Natural killer cell (primary cell): ENCODE data around the gene LRIG1. TPM values are rescaled to one million over a fixed set of nuclear protein-coding genes. Genes with fewer than 3 reads are reported as not detected.

Experiments
- ATAC-seq, 3 donors: fragments of 150-1000 bp in 2 of 3; fragments of 200-7000 bp in 1 of 3; cut with Tn5 transposase; 1 replicate in 1 of 3; 2 replicates in 2 of 3; pipeline ENCODE4 v1.10.0; 2021; ENCODE audit warnings: mild to moderate bottlenecking in 2 of 3, moderate library complexity in 2 of 3
- DNase-seq, 2 donors: peaks; one replicate each; pipeline versions ENCODE4 v3.0.0 to v3.0.0-alpha.2; 2013 to 2021; ENCODE audit warnings: mixed read lengths in 1 of 2
- H3K27ac ChIP-seq: one replicate; pipeline ENCODE4 v1.5.1; 2013; ENCODE audit warnings: mild to moderate bottlenecking, low read length
- H3K27me3 ChIP-seq: one replicate; pipeline ENCODE4 v1.6.1; 2013; ENCODE audit warnings: low read length; ENCODE audit not compliant: control insufficient read depth, insufficient read depth
- H3K36me3 ChIP-seq: one replicate; pipeline ENCODE4 v1.6.1; 2013; ENCODE audit warnings: low read length; ENCODE audit not compliant: control insufficient read depth, insufficient read depth
- H3K4me1 ChIP-seq: one replicate; pipeline ENCODE4 v1.6.1; 2013; ENCODE audit warnings: low read length; ENCODE audit not compliant: control insufficient read depth, insufficient read depth
- H3K4me3 ChIP-seq: one replicate; pipeline ENCODE4 v1.5.1; 2013; ENCODE audit warnings: low read length
- H3K9me3 ChIP-seq: one replicate; pipeline ENCODE4 v1.6.1; 2013; ENCODE audit warnings: low read length; ENCODE audit not compliant: control insufficient read depth, insufficient read depth
- H3K27ac Mint-ChIP-seq, 2 donors: one replicate each; pipeline ENCODE4 v1.8.0; 2022; ENCODE audit warnings: mild to moderate bottlenecking in 2 of 2, mixed read lengths in 2 of 2, moderate library complexity in 1 of 2
- H3K27me3 Mint-ChIP-seq, 2 donors: one replicate each; pipeline ENCODE4 v1.8.0; 2022; ENCODE audit warnings: low read depth in 2 of 2, mixed read lengths in 2 of 2
- H3K36me3 Mint-ChIP-seq: one replicate; pipeline ENCODE4 v1.8.0; 2022; ENCODE audit warnings: mixed read lengths
- H3K4me1 Mint-ChIP-seq, 2 donors: one replicate each; pipeline ENCODE4 v1.8.0; 2022; ENCODE audit warnings: mixed read lengths in 2 of 2
- H3K4me3 Mint-ChIP-seq: one replicate; pipeline ENCODE4 v1.8.0; 2022; ENCODE audit warnings: mild to moderate bottlenecking, moderate library complexity, mixed read lengths
- H3K9me3 Mint-ChIP-seq, 2 donors: one replicate each; pipeline ENCODE4 v1.8.0; 2022; ENCODE audit warnings: mixed read lengths in 2 of 2
- CTCF ChIP-seq: fragments of 200-600 bp; IDR thresholded peaks from one replicate; pipeline ENCODE4 v1.8.0; 2022; ENCODE audit warnings: antibody characterized with exemption
- WGBS: methylation state at CpG from one replicate; pipeline ENCODE4 v1.1.7; 2013; ENCODE audit warnings: missing lambda C conversion rate; ENCODE audit not compliant: insufficient coverage; 5-methylcytosine and 5-hydroxymethylcytosine counted together
- intact Hi-C: fragments of 100-400 bp; cut with micrococcal nuclease; formaldehyde crosslinking; loops from one replicate; pipeline ENCODE4 v1.14.2; 2022
- total RNA-seq, 4 donors: library from RNA; stranded (reverse); fragments of 120-200 nt in 1 of 4; gene quantifications; one replicate each; pipeline versions ENCODE4 v1.2.3 to v1.2.4, GENCODE V29; 2013 to 2022

LRIG1 gene
- total RNA-seq, 3 donors from 2014 or later (not counting 1 experiment from before 2014, with no cell fraction given), result 5.5 to 10.6 (median 8.5) TPM

GRCh38 chr3:66437341-66437929 lies 63.4 kb downstream of the LRIG1 start:
- DNase-seq (no peak), ATAC-seq (no peak)
- peaks cover 6 to 22% of the 10 kb centered on the region in 2 donors for H3K27me3 Mint-ChIP-seq
- H3K9me3 Mint-ChIP-seq, result no peaks in the 10 kb centered on the region
- Histone ChIP-seq H3K4me3 (no peak overlapping the region), H3K4me1 (peaks cover 15% of the 10 kb centered on the region), H3K36me3 (no peaks in the 10 kb centered on the region), H3K27me3 (no peaks in the 10 kb centered on the region), H3K27ac (no peak overlapping the region), H3K9me3 (no peaks in the 10 kb centered on the region)
- 98% methylated on average over 7 of the region's 7 CpGs for WGBS
- TF ChIP-seq CTCF, result no peak
- no peak overlapping the region for H3K27ac Mint-ChIP-seq
- intact Hi-C loops, result no loop called here
- H3K36me3 Mint-ChIP-seq, result no peaks in the 10 kb centered on the region
- H3K4me1 Mint-ChIP-seq, result peaks cover 10 to 29% of the 10 kb centered on the region in 2 donors
- no peak overlapping the region for H3K4me3 Mint-ChIP-seq

GRCh38 chr3:66435989-66436388 lies 64.8 kb downstream of the LRIG1 start:
- WGBS, result 89% methylated on average over 6 of the region's 6 CpGs
- no peaks in the 10 kb centered on the region for H3K9me3 ChIP-seq
- Mint-ChIP-seq H3K27me3 (peaks cover 6 to 20% of the 10 kb centered on the region in 2 donors), H3K27ac (no peak overlapping the region), H3K9me3 (no peaks in the 10 kb centered on the region), H3K4me3 (no peak overlapping the region), H3K36me3 (no peaks in the 10 kb centered on the region), H3K4me1 (peaks cover 10 to 26% of the 10 kb centered on the region in 2 donors)
- H3K27me3 ChIP-seq, result no peaks in the 10 kb centered on the region
- peaks cover 14% of the 10 kb centered on the region for H3K4me1 ChIP-seq
- TF ChIP-seq CTCF, result no peak
- H3K4me3 ChIP-seq, result no peak overlapping the region
- ATAC-seq, result no peak
- intact Hi-C loops, result no loop called here
- DNase-seq, result no peak
- H3K36me3 ChIP-seq, result no peaks in the 10 kb centered on the region
- no peak overlapping the region for H3K27ac ChIP-seq

DNA sequence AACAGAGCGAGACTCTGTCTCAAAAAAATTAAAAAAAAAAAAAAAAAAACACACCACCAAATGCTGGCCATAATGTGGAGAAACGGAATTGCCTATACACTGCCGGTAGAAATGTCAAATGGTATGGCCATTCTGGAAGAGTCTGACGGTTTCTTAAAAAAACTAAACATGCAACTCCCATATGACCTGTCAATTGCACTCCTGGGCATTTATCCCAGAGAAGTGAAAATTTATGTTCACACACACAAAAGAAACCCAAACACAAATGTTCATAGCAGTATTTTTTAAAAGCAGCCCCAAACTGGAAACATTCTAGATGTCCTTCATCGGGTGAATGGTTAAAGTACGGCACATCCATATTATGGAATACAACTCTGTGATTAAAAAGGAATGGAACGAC lies 66.1 kb downstream of the LRIG1 start:
- no peaks in the 10 kb centered on the region for H3K9me3 Mint-ChIP-seq
- H3K27me3 Mint-ChIP-seq, result peaks cover 6 to 16% of the 10 kb centered on the region in 2 donors
- H3K4me3 Mint-ChIP-seq, result no peak overlapping the region
- H3K4me1 Mint-ChIP-seq, result peaks cover 3 to 13% of the 10 kb centered on the region in 2 donors
- DNase-seq (no peak), ATAC-seq (no peak)
- Histone ChIP-seq H3K4me3 (no peak overlapping the region), H3K36me3 (no peaks in the 10 kb centered on the region), H3K27ac (no peak overlapping the region), H3K9me3 (no peaks in the 10 kb centered on the region), H3K4me1 (peaks cover 2% of the 10 kb centered on the region), H3K27me3 (no peaks in the 10 kb centered on the region)
- intact Hi-C loops, result no loop called here
- no peak for TF ChIP-seq CTCF
- 90% methylated on average over 6 of the region's 7 CpGs for WGBS
- no peak overlapping the region for H3K27ac Mint-ChIP-seq
- H3K36me3 Mint-ChIP-seq, result no peaks in the 10 kb centered on the region

- intact Hi-C loops, result no loop called here
Measured at GRCh38 chr3:66433522-66433782, 67.4 kb downstream of the LRIG1 start.

More at GRCh38 chr3:66433522-66433782, 67.4 kb downstream of the LRIG1 start:
- ATAC-seq (no peak), DNase-seq (no peak)
- H3K4me3 ChIP-seq, result no peak overlapping the region
- Mint-ChIP-seq H3K36me3 (no peaks in the 10 kb centered on the region), H3K9me3 (no peaks in the 10 kb centered on the region), H3K27ac (no peak overlapping the region), H3K27me3 (peaks cover 4 to 16% of the 10 kb centered on the region in 2 donors), H3K4me3 (no peak overlapping the region), H3K4me1 (peaks cover 0 to 4% of the 10 kb centered on the region in 2 donors)
- H3K9me3 ChIP-seq, result no peaks in the 10 kb centered on the region
- H3K4me1 ChIP-seq, result no peaks in the 10 kb centered on the region
- H3K27ac ChIP-seq, result no peak overlapping the region
- TF ChIP-seq CTCF, result no peak
- 75% methylated on average over 1 of the region's 4 CpGs for WGBS
- H3K27me3 ChIP-seq, result no peaks in the 10 kb centered on the region
- no peaks in the 10 kb centered on the region for H3K36me3 ChIP-seq
